Endothelial cell of umbilical vein (primary cell): Measurements from ENCODE around the gene FAM47C.
"Not testable (repeated sequence)": the region's sequence is repeated elsewhere in the genome, so short reads cannot be mapped to it uniquely, and the experiment has no call there.

Source experiments
- EZH2 ChIP-seq: IDR thresholded peaks from 2 replicates; pipeline ENCODE4 v1.6.1; 2012; ENCODE audit warnings: borderline replicate concordance, low read depth, mild to moderate bottlenecking, moderate library complexity, low read length, inconsistent platforms; ENCODE audit not compliant: severe bottlenecking
- FOS ChIP-seq: IDR thresholded peaks from 2 replicates; pipeline ENCODE4 v1.6.1; 2011; ENCODE audit warnings: mild to moderate bottlenecking, low read length, moderate library complexity, borderline replicate concordance; ENCODE audit not compliant: insufficient read depth
- POLR2A ChIP-seq: IDR thresholded peaks from 2 replicates; pipeline ENCODE4 v1.6.1; 2012; ENCODE audit warnings: low read depth, mild to moderate bottlenecking, control low read depth, low read length
- POLR2AphosphoS5 ChIP-seq: IDR thresholded peaks from 2 replicates; pipeline ENCODE4 v1.6.1; 2012; ENCODE audit warnings: low read depth, mild to moderate bottlenecking, control low read depth, low read length, moderate library complexity; ENCODE audit not compliant: insufficient read depth
- TF ChIP-seq, protein P1 (sequence below), 2 donors: IDR thresholded peaks; 1 replicate in 1 of 2; 2 replicates in 1 of 2; pipeline ENCODE4 v1.5.1; 2011; ENCODE audit warnings: low read length in 2 of 2, mild to moderate bottlenecking in 2 of 2, moderate library complexity in 2 of 2, control low read depth in 1 of 2, inconsistent platforms in 1 of 2, low read depth in 1 of 2; ENCODE audit not compliant: insufficient read depth in 1 of 2; ENCODE audit errors: extremely low read depth in 1 of 2

DNA sequence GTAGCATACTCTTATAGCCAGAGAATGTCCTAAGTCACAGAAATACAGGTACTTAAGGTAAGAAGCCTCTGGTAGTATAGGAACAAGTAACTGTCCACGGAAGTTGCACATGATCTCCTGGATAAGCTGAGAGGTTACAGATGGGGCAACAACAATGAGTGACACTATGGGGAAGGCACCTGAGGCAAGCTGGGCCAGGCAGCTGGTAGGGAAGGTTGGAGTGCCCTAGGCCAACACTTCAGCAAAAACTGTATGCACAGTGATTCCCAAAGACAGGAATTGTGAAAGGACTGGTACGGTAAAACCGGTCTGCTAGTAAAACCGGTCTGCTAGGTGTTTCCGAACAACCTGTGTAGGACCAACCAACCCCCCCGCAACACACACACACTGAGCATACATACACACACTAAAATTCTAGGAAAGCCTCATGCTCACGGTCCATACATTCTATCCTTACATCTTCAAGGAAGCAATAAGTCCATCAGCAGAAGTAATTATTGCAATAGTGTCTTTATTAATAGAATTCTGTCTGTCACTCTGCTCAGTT lies 28.6 kb downstream of the FAM47C start:
- not testable (repeated sequence) for TF ChIP-seq POLR2A, POLR2AphosphoS5, EZH2, FOS
- TF ChIP-seq, protein P1, sequence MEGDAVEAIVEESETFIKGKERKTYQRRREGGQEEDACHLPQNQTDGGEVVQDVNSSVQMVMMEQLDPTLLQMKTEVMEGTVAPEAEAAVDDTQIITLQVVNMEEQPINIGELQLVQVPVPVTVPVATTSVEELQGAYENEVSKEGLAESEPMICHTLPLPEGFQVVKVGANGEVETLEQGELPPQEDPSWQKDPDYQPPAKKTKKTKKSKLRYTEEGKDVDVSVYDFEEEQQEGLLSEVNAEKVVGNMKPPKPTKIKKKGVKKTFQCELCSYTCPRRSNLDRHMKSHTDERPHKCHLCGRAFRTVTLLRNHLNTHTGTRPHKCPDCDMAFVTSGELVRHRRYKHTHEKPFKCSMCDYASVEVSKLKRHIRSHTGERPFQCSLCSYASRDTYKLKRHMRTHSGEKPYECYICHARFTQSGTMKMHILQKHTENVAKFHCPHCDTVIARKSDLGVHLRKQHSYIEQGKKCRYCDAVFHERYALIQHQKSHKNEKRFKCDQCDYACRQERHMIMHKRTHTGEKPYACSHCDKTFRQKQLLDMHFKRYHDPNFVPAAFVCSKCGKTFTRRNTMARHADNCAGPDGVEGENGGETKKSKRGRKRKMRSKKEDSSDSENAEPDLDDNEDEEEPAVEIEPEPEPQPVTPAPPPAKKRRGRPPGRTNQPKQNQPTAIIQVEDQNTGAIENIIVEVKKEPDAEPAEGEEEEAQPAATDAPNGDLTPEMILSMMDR (IDR thresholded peaks at IDR 0.05; ENCODE audit: extremely low read depth in 1 of 2, insufficient read depth in 1 of 2, low read depth in 1 of 2, low read length in 2 of 2): not testable (repeated sequence)
